NB4 (cell line): Measurements from ENCODE around the gene CBLB.

Experiments
- DNase-seq: peaks from one replicate; pipeline ENCODE4 v3.0.0; 2010; ENCODE audit warnings: low read depth
- H3K4me3 ChIP-seq: one replicate; pipeline ENCODE4 v1.5.1; 2011; ENCODE audit warnings: mild to moderate bottlenecking, low read depth, low read length, moderate library complexity
- CTCF ChIP-seq: IDR thresholded peaks from one replicate; pipeline ENCODE4 v1.5.1; 2012; ENCODE audit warnings: low read depth, low read length
- MAX ChIP-seq: IDR thresholded peaks from 2 replicates; pipeline ENCODE4 v1.6.1; 2011; ENCODE audit warnings: low read depth, low read length
- MYC ChIP-seq: IDR thresholded peaks from 2 replicates; pipeline ENCODE4 v1.6.1; 2011; ENCODE audit warnings: low read depth, low read length
- POLR2A ChIP-seq: IDR thresholded peaks from 2 replicates; pipeline ENCODE4 v1.6.1; 2011; ENCODE audit warnings: mild to moderate bottlenecking; ENCODE audit not compliant: insufficient read length; ENCODE audit errors: extremely low read depth

CBLB gene

GRCh38 chr3:105856605-105857004 is 12.2 kb downstream of the CBLB start:
- no peak for TF ChIP-seq CTCF
- no peak for TF ChIP-seq POLR2A
- TF ChIP-seq MAX, result no peak
- no peak for TF ChIP-seq MYC
- DNase-seq, result no peak
- H3K4me3 ChIP-seq, result no peak overlapping the region

GRCh38 chr3:105853801-105854432 is 14.9 kb downstream of the CBLB start:
- H3K4me3 ChIP-seq, result no peak overlapping the region
- DNase-seq, result no peak
- no peak for TF ChIP-seq POLR2A
- no peak for TF ChIP-seq MAX

- DNase-seq, result no peak
- no peak overlapping the region for H3K4me3 ChIP-seq
- no peak for TF ChIP-seq MYC
- TF ChIP-seq POLR2A, result no peak
- TF ChIP-seq MAX, result no peak
- TF ChIP-seq CTCF, result no peak
Measured at GRCh38 chr3:105851582-105851981, 17.2 kb downstream of the CBLB start.

GRCh38 chr3:105851176-105851575 is 17.6 kb downstream of the CBLB start:
- no peak for DNase-seq
- TF ChIP-seq MYC, result no peak
- TF ChIP-seq POLR2A, result no peak
- no peak for TF ChIP-seq MAX
- no peak for TF ChIP-seq CTCF
- H3K4me3 ChIP-seq, result no peak overlapping the region

GRCh38 chr3:105850593-105850992 is 18.2 kb downstream of the CBLB start:
- no peak overlapping the region for H3K4me3 ChIP-seq
- TF ChIP-seq POLR2A (no peak), MAX (no peak), CTCF (no peak), MYC (no peak)
- no peak for DNase-seq

- TF ChIP-seq MAX (no peak), POLR2A (no peak), MYC (no peak), CTCF (no peak)
- DNase-seq, result no peak
- H3K4me3 ChIP-seq, result no peak overlapping the region
Measured at GRCh38 chr3:105848821-105849220, 20.0 kb downstream of the CBLB start.
